IMR-90 (cell line): Measurements from ENCODE around the gene KLHDC7B. TPM values are rescaled to one million over a fixed set of nuclear protein-coding genes. Genes with fewer than 3 reads are reported as not detected.

Experiments used
- ATAC-seq: fragments of 200-7000 bp; cut with Tn5 transposase; 2 replicates; pipeline ENCODE4 v1.9.1; 2020; ENCODE audit warnings: low read depth, mild to moderate bottlenecking, moderate library complexity
- BruUV-seq: library from RNA; stranded (reverse); fragments of 400-500 nt; replicated peaks from 2 replicates; lab custom pipeline; 2021; lab: Mats Ljungman, UMichigan
- CTCF ChIA-PET: fragments of 300-600 bp; formaldehyde crosslinking; extraction: SDS; loops from one replicate; lab custom pipeline; 2021; ENCODE audit warnings: antibody characterized with exemption; lab: Yijun Ruan, JAX
- POLR2A ChIA-PET: fragments of 300-600 bp; sonication (Branson Sonifier 250); formaldehyde crosslinking; loops from one replicate; lab custom pipeline; 2022; ENCODE audit warnings: antibody characterized with exemption; ENCODE audit not compliant: unreplicated experiment; lab: Charles Lee
- DNase-seq: peaks from one replicate; pipeline ENCODE4 v3.0.0; 2013
- H2AFZ ChIP-seq: replicated peaks from 2 replicates; pipeline ENCODE3; 2013; ENCODE audit warnings: low read length, mild to moderate bottlenecking; ENCODE audit not compliant: poor library complexity
- H2AK5ac ChIP-seq: 2 replicates; pipeline ENCODE4 v1.6.1; 2013; ENCODE audit warnings: low read depth, low read length, inconsistent platforms
- H2AK9ac ChIP-seq: replicated peaks from 2 replicates; pipeline ENCODE3; 2013; ENCODE audit warnings: mild to moderate bottlenecking, low read depth, low read length, moderate library complexity; ENCODE audit not compliant: poor library complexity
- H2BK120ac ChIP-seq: 2 replicates; pipeline ENCODE4 v1.6.1; 2013; ENCODE audit warnings: low read depth, low read length, inconsistent platforms
- H2BK15ac ChIP-seq: 3 replicates; pipeline ENCODE4 v1.6.1; 2013; ENCODE audit warnings: low read depth, low read length, inconsistent platforms
- H2BK20ac ChIP-seq: 2 replicates; pipeline ENCODE4 v1.6.1; 2013; ENCODE audit warnings: low read depth, mild to moderate bottlenecking, inconsistent platforms, low read length, moderate library complexity
- H2BK5ac ChIP-seq: 2 replicates; pipeline ENCODE4 v1.6.1; 2013; ENCODE audit warnings: mild to moderate bottlenecking, low read depth, low read length, inconsistent platforms; ENCODE audit not compliant: poor library complexity, severe bottlenecking
- H3K14ac ChIP-seq: replicated peaks from 2 replicates; pipeline ENCODE4 v1.6.1; 2013; ENCODE audit warnings: low read depth, low read length, inconsistent platforms
- H3K18ac ChIP-seq: 2 replicates; pipeline ENCODE4 v1.6.1; 2013; ENCODE audit warnings: low read depth, low read length, control low read depth
- H3K23ac ChIP-seq: 2 replicates; pipeline ENCODE4 v1.6.1; 2013; ENCODE audit warnings: low read depth, low read length, inconsistent platforms
- H3K27ac ChIP-seq: 2 replicates; pipeline ENCODE4 v1.5.1; 2013; ENCODE audit warnings: mild to moderate bottlenecking, control low read depth, low read length; ENCODE audit not compliant: insufficient read depth
- H3K27me3 ChIP-seq: 2 replicates; pipeline ENCODE4 v1.6.1; 2013; ENCODE audit warnings: low read length; ENCODE audit not compliant: control insufficient read depth, insufficient read depth
- H3K36me3 ChIP-seq: 2 replicates; pipeline ENCODE4 v1.6.1; 2013; ENCODE audit warnings: low read length, mixed read lengths; ENCODE audit not compliant: control insufficient read depth, insufficient read depth
- H3K4ac ChIP-seq: 2 replicates; pipeline ENCODE4 v1.6.1; 2013; ENCODE audit warnings: low read depth, low read length, inconsistent platforms
- H3K4me1 ChIP-seq: 2 replicates; pipeline ENCODE4 v1.6.1; 2013; ENCODE audit warnings: low read length, mixed read lengths; ENCODE audit not compliant: control insufficient read depth, insufficient read depth
- H3K4me2 ChIP-seq: 2 replicates; pipeline ENCODE4 v1.6.1; 2013; ENCODE audit warnings: low read depth, mild to moderate bottlenecking, control low read depth, low read length, moderate library complexity
- H3K4me3 ChIP-seq: 2 replicates; pipeline ENCODE4 v1.5.1; 2013; ENCODE audit warnings: low read depth, mild to moderate bottlenecking, control low read depth, low read length, moderate library complexity; ENCODE audit not compliant: insufficient read depth
- H3K56ac ChIP-seq: 2 replicates; pipeline ENCODE4 v1.6.1; 2013; ENCODE audit warnings: low read length, inconsistent platforms; ENCODE audit not compliant: insufficient read depth; ENCODE audit errors: extremely low read depth
- H3K79me1 ChIP-seq, 2 experiments: 2 replicates each; pipeline ENCODE4 v1.6.1; 2013; ENCODE audit warnings: low read length in 2 of 2, inconsistent platforms in 1 of 2, low read depth in 1 of 2
- H3K9ac ChIP-seq: 2 replicates; pipeline ENCODE4 v1.6.1; 2013; ENCODE audit warnings: low read depth, low read length, control low read depth
- H3K9me1 ChIP-seq: 2 replicates; pipeline ENCODE4 v1.6.1; 2013; ENCODE audit warnings: low read length, inconsistent platforms; ENCODE audit not compliant: insufficient read depth
- H3K9me3 ChIP-seq: 2 replicates; pipeline ENCODE4 v1.6.1; 2013; ENCODE audit warnings: low read length; ENCODE audit not compliant: control insufficient read depth, insufficient read depth
- H4K20me1 ChIP-seq: 2 replicates; pipeline ENCODE4 v1.6.1; 2013; ENCODE audit warnings: low read length, inconsistent platforms; ENCODE audit not compliant: insufficient read depth
- H4K5ac ChIP-seq: 2 replicates; pipeline ENCODE4 v1.6.1; 2013; ENCODE audit warnings: mild to moderate bottlenecking, low read depth, low read length, control low read depth
- H4K8ac ChIP-seq, 2 experiments: 2 replicates each; pipeline ENCODE4 v1.6.1; 2013; ENCODE audit warnings: low read depth in 2 of 2, low read length in 2 of 2, control low read depth in 1 of 2, inconsistent platforms in 1 of 2
- H4K91ac ChIP-seq: 2 replicates; pipeline ENCODE4 v1.6.1; 2013; ENCODE audit warnings: low read depth, low read length, inconsistent platforms; ENCODE audit not compliant: insufficient read depth
- BHLHE40 ChIP-seq: fragments of 150-350 bp; IDR thresholded peaks from 2 replicates; pipeline ENCODE4 v1.6.1; 2016; ENCODE audit warnings: mild to moderate bottlenecking, low read depth, low read length
- CEBPB ChIP-seq: IDR thresholded peaks from 2 replicates; pipeline ENCODE4 v1.6.1; 2012; ENCODE audit warnings: low read depth, low read length, improper control_type of control experiment
- CHD1 ChIP-seq: IDR thresholded peaks from 2 replicates; pipeline ENCODE4 v1.6.1; 2012; ENCODE audit warnings: low read depth, low read length, improper control_type of control experiment
- CTCF ChIP-seq: conservative IDR thresholded peaks from 2 replicates; pipeline ENCODE4 v1.5.1; 2012; ENCODE audit warnings: mild to moderate bottlenecking, low read depth, low read length, improper control_type of control experiment
- MAFK ChIP-seq: IDR thresholded peaks from 2 replicates; pipeline ENCODE4 v1.6.1; 2012; ENCODE audit warnings: low read depth, low read length, improper control_type of control experiment
- MAZ ChIP-seq: IDR thresholded peaks from 2 replicates; pipeline ENCODE4 v1.6.1; 2012; ENCODE audit warnings: low read depth, mild to moderate bottlenecking, low read length, improper control_type of control experiment, moderate library complexity, borderline replicate concordance
- MXI1 ChIP-seq: IDR thresholded peaks from 2 replicates; pipeline ENCODE4 v1.6.1; 2012; ENCODE audit warnings: low read depth, mild to moderate bottlenecking, low read length, moderate library complexity, borderline replicate concordance
- NFE2L2 ChIP-seq: fragments of 150-350 bp; IDR thresholded peaks from 2 replicates; pipeline ENCODE4 v1.6.1; 2016; ENCODE audit warnings: low read depth, mild to moderate bottlenecking, low read length
- POLR2A ChIP-seq: IDR thresholded peaks from 2 replicates; pipeline ENCODE4 v1.6.1; 2012; ENCODE audit warnings: mild to moderate bottlenecking, low read depth, low read length
- RAD21 ChIP-seq: IDR thresholded peaks from 2 replicates; pipeline ENCODE4 v1.6.1; 2012; ENCODE audit warnings: low read length, improper control_type of control experiment
- RCOR1 ChIP-seq: IDR thresholded peaks from 2 replicates; pipeline ENCODE4 v1.6.1; 2012; ENCODE audit warnings: mild to moderate bottlenecking, low read length, improper control_type of control experiment; ENCODE audit not compliant: insufficient replicate concordance
- RFX5 ChIP-seq: IDR thresholded peaks from 2 replicates; pipeline ENCODE4 v1.8.0; 2012; ENCODE audit warnings: low read depth, mild to moderate bottlenecking, low read length, moderate library complexity
- SMC3 ChIP-seq: fragments of 150-350 bp; IDR thresholded peaks from 2 replicates; pipeline ENCODE4 v1.6.1; 2016; ENCODE audit warnings: low read depth, mild to moderate bottlenecking, antibody characterized with exemption, low read length, moderate library complexity
- WGBS, 2 experiments: methylation state at CpG; one replicate each; pipeline versions ENCODE4 v1.1.5 to v1.1.7; 2013; ENCODE audit warnings: missing lambda C conversion rate in 2 of 2; ENCODE audit not compliant: insufficient read length in 1 of 2; ENCODE audit errors: extremely low coverage in 2 of 2; 5-methylcytosine and 5-hydroxymethylcytosine counted together
- dilution Hi-C: fragments of 300-500 bp; cut with HindIII; formaldehyde crosslinking; loops from one replicate; pipeline ENCODE4 v1.14.3; 2018; ENCODE audit warnings: low sequenced_read_pairs; ENCODE audit not compliant: unreplicated experiment
- in situ Hi-C: fragments of 300-500 bp; cut with MboI; formaldehyde crosslinking; loops from 3 replicates; pipeline ENCODE4 v1.14.3; 2019; ENCODE audit warnings: low sequenced_read_pairs, inconsistent platforms, mixed read lengths
- intact Hi-C: fragments of 100-400 bp; cut with micrococcal nuclease; formaldehyde crosslinking; loops from 2 replicates; pipeline ENCODE4 v1.10.0; 2022
- polyA plus RNA-seq, 3 experiments: library from polyadenylated mRNA; depleted of rRNA; stranded (reverse); fragments of >200 nt; gene quantifications; 2 replicates each; pipeline ENCODE4 v1.2.3, GENCODE V29; 2012; ENCODE audit warnings: low replicate concordance in 1 of 3
- total RNA-seq: library from RNA; depleted of rRNA; stranded (reverse); fragments of >200 nt; gene quantifications from 2 replicates; pipeline ENCODE4 v1.2.3, GENCODE V29; 2012
- TF ChIP-seq, protein P1 (sequence below): fragments of 150-350 bp; IDR thresholded peaks from 2 replicates; pipeline ENCODE4 v1.6.1; 2016; ENCODE audit warnings: low read depth, mild to moderate bottlenecking, low read length, moderate library complexity, borderline replicate concordance
- TF ChIP-seq, protein P2 (sequence below): fragments of 150-350 bp; IDR thresholded peaks from 2 replicates; pipeline ENCODE4 v1.6.1; 2017; ENCODE audit warnings: mild to moderate bottlenecking, antibody characterized with exemption, low read length, low read depth

Gene KLHDC7B
- total and polyA plus RNA-seq, 2 of the 4 experiments (the other 2 are of a cell fraction): 0.05 TPM; not detected in 1

GRCh38 chr22:50504369-50505211 is 41.1 kb upstream of the KLHDC7B start:
- in situ Hi-C loops: no loop called here
- H4K5ac ChIP-seq: no peak overlapping the region
- no peak overlapping the region for H3K14ac ChIP-seq
- H4K91ac ChIP-seq: no peak overlapping the region
- no peak overlapping the region for H2AK5ac ChIP-seq
- ChIA-PET CTCF (no interaction called here), POLR2A (no interaction called here)
- intact Hi-C loops: no loop called here
- no peak overlapping the region for H3K9ac ChIP-seq
- no peak overlapping the region for H3K18ac ChIP-seq
- peaks cover 8 to 45% of the 10 kb centered on the region in 2 experiments for H3K79me1 ChIP-seq
- BruUV-seq: no TSS peak
- peaks cover 28% of the 10 kb centered on the region for H3K36me3 ChIP-seq
- no peaks in the 10 kb centered on the region; the same call in 1 of the 2 replicates for H4K20me1 ChIP-seq
- no peak overlapping the region for H3K27ac ChIP-seq
- no peak overlapping the region for H3K23ac ChIP-seq
- no peak overlapping the region for H3K56ac ChIP-seq
- no peaks in the 10 kb centered on the region for H3K9me1 ChIP-seq
- H2BK120ac ChIP-seq: no peak overlapping the region
- no peaks in the 10 kb centered on the region for H3K9me3 ChIP-seq
- WGBS, 2 experiments: 97% methylated on average over 15 of the region's 44 CpGs; no CpG with 5 or more reads in 1 of the 2 experiments
- no peak for DNase-seq
- no peak overlapping the region for H2AK9ac ChIP-seq
- no peak overlapping the region for H2BK15ac ChIP-seq
- H4K8ac ChIP-seq: no peak overlapping the region
- H2BK5ac ChIP-seq: no peak overlapping the region
- peaks cover 4% of the 10 kb centered on the region for H3K4me1 ChIP-seq
- H3K4me2 ChIP-seq: no peak overlapping the region
- no peak for ATAC-seq
- H2BK20ac ChIP-seq: no peak overlapping the region
- dilution Hi-C loops: no loop called here
- H3K27me3 ChIP-seq: no peaks in the 10 kb centered on the region
- H2AFZ ChIP-seq: no peak overlapping the region
- H3K4ac ChIP-seq: no peak overlapping the region
- H3K4me3 ChIP-seq: no peak overlapping the region
- no peak for TF ChIP-seq MAFK
- no peak for TF ChIP-seq POLR2A
- TF ChIP-seq RCOR1: no peak
- no peak for TF ChIP-seq RAD21
- TF ChIP-seq CTCF: no peak
- TF ChIP-seq, protein P1, sequence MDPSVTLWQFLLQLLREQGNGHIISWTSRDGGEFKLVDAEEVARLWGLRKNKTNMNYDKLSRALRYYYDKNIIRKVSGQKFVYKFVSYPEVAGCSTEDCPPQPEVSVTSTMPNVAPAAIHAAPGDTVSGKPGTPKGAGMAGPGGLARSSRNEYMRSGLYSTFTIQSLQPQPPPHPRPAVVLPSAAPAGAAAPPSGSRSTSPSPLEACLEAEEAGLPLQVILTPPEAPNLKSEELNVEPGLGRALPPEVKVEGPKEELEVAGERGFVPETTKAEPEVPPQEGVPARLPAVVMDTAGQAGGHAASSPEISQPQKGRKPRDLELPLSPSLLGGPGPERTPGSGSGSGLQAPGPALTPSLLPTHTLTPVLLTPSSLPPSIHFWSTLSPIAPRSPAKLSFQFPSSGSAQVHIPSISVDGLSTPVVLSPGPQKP: no peak
- TF ChIP-seq NFE2L2: no peak
- no peak for TF ChIP-seq BHLHE40
- no peak for TF ChIP-seq CHD1
- TF ChIP-seq CEBPB: no peak
- no peak for TF ChIP-seq SMC3
- TF ChIP-seq RFX5: no peak
- TF ChIP-seq MAZ: no peak
- TF ChIP-seq, protein P2, sequence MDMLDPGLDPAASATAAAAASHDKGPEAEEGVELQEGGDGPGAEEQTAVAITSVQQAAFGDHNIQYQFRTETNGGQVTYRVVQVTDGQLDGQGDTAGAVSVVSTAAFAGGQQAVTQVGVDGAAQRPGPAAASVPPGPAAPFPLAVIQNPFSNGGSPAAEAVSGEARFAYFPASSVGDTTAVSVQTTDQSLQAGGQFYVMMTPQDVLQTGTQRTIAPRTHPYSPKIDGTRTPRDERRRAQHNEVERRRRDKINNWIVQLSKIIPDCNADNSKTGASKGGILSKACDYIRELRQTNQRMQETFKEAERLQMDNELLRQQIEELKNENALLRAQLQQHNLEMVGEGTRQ: no peak
- no peak for TF ChIP-seq MXI1
